Retina (tissue), 1 donor: Measurements from ENCODE around the gene LCA5.
"Not testable (repeated sequence)": the region's sequence is repeated elsewhere in the genome, so short reads cannot be mapped to it uniquely, and the experiment has no call there.

ENCODE experiments used
- DNase-seq: peaks from one replicate; pipeline ENCODE4 v3.0.0-alpha.2; 2016

The LCA5 gene

DNA sequence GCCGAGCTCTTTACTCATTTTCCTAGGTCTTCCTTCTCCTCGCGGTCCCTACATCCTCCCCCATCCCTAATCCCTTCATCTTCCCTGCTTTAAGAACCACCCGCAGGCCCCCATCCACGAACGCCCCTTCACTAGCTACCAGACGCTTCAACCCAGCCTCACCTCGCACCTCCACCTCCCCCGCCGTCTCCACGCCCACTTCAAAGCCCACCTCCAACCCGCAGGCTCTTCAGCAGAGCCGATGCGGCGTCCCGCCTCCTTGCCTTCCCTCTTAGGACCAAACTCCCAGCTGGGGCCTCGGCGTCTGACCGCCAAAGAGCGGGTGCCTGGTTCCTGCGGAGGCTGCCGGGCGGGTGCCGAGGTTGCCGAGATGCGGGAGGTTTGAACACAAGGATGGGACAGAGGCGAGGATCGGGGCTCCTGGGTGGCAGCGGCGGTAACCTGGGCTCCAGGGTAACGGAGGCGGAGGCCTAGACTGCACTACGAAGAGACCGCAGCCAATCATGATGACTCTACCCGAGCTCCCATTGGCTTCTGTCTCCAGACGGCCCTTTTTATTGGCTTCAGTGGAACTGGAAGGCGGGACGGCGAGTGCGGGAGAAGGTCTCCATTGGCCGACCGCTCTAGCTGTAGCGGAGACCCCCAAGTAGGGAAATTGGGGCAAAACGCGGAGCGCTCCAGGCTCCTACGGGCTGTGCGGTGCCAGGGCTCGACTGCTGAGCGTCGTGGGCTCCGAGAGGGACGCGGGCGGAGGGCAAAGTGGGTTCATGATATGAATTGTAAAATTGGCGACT lies at the start of gene LCA5:
LCA5 (minus strand) TSS at position 477 of the 794 bp plus-strand sequence. CDS start 18,536 bp downstream, outside the sequence.
- DNase-seq: peak; percentile 98

DNA sequence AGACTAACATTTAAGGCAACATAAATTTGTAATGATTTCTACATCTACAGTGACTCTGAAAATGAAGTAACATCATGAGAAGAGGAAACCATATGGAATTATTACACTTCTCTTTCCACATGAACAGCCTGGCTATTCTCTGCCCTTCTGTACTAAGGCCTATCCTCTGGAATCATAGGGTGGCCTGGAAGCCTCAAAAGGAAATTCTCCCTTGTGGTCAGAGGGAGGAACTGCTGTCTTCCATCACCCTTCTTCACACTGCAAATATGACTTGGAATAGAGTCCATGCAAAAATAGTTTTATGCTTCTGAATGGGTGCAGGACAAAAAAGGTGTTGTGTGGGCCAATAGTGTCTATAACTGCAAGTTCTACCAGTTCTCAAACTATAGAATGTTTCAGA lies 49.3 kb upstream of the LCA5 start:
- no peak for DNase-seq

GRCh38 chr6:79584332-79584731 lies 47.1 kb upstream of the LCA5 start:
- DNase-seq: no peak

DNA sequence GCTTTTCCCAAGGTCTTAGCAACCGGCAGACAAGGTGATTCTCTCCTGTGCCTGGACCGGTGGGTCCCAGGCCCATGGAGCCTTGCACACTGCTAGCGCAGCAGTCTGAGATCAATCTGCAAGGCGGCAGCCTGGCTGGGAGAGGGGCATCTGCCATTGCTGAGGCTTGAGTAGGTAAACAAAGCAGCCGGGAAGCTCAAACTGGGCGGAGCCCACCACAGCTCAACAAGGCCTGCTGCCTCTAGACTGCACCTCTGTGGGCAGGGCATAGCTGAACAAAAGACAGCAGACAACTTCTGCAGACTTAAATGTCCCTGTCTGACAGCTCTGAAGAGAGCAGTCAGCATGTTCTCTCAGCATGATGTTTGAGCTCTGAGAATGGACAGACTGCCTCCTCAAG lies 40.7 kb upstream of the LCA5 start:
- DNase-seq: not testable (repeated sequence)

DNA sequence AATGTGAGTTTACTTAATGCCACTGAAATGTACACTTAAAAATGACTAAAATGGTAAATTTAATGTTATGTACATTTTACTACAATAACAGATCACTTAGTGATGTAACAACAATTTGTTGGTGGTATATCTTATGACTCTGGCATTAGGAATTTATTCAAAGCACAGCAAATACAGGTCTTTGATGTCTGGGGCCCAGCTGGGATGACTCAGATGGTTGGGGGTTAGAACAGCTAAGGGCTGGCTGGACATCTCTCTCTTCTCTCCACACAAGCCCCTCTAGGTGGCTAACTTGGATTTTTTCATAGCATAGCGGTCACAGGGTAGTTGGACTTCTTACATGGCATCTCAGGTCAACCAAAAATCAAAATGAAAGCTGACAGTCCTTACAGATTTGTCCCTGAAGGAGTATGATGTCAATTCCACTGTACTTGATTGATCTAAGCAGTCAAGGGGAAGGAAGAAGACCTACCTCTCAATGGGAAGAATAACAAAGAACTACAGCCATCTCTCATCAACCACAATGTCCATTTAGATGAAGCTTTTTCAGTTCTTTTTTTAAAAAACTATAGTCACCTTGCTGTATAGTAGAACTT lies 37.5 kb upstream of the LCA5 start:
- peak; percentile 53 for DNase-seq

GRCh38 chr6:79574174-79574573 lies 36.9 kb upstream of the LCA5 start:
- peak; percentile 10 for DNase-seq

DNA sequence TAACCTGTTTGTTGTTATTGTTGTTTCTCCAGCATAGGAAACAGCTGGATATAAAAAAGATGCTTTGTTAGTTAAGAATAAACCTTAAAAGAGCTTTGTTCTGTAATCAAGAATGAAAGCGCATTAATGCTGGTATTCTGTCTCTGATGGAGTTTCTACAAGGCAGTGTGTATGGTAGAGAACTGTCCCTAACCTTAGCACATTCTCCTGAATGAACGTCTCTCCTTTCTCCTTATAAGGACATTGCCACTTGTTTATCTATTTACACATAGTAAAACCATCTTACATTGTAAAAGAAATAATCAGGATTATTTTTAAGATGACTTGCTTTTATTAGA lies 33.8 kb upstream of the LCA5 start:
- DNase-seq: no peak

DNA sequence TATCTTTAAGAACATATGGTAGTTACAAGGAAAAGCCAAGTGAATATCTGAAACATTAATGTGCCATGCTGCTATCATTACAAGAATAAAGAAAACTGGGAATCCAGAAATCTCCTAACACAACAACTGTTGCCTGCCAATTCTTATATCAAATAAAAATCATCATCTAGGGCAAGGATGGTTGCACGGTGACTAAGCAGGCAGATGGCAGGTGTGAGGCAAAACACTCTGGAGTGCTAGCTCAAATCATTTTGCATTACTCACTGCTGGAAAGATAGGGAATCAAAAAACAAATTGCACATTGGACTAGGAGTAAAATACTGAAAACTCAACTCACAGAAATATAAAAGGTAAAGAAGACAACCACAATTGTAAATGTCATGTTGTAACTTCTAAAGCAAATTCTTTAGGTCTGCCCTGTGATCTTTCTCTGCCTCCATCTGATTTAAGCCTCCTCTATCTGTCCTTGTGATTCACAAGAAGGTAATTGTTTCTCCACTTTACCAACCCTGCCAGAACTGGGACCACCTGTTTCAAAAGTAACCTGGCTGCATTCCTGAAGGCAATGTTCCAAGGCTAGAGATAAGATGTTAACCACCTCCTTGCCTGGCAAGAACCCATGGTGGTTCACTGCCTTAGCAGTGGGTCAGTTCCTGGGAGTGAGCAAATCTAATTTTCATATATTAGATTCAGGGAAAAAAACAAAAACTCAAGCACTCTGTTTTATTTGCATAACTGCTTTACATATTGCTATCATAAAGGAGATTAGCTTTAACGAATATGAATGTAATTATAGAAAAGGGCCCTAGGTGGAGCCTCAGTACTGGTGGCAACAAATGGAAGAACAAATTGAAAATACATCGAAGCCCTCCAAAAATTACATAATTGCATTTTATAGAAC lies 33.1 kb upstream of the LCA5 start:
- peak; percentile 64 for DNase-seq

DNA sequence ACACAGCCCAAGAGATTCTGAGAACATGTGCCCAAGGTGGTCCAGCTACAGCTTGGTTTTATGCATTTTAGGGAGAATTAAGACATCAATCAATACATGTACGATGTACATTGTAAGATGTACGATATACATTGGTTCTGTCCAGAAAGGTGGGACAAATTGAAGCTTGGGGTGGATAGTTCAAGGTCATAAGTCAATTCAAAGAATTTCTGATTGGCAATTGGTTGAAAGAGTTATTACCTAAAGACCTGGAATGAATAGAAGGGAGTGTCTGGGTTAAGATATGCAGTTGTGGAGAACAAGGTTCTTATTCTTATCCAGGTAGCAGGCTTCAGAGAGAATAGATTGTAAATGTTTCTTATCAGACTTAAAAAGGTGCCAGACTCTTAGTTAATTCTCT lies 31.8 kb upstream of the LCA5 start:
- DNase-seq: no peak

- no peak for DNase-seq
Measured at GRCh38 chr6:79564636-79565035, 27.4 kb upstream of the LCA5 start.

GRCh38 chr6:79559706-79560105 lies 22.5 kb upstream of the LCA5 start:
- DNase-seq: no peak

DNA sequence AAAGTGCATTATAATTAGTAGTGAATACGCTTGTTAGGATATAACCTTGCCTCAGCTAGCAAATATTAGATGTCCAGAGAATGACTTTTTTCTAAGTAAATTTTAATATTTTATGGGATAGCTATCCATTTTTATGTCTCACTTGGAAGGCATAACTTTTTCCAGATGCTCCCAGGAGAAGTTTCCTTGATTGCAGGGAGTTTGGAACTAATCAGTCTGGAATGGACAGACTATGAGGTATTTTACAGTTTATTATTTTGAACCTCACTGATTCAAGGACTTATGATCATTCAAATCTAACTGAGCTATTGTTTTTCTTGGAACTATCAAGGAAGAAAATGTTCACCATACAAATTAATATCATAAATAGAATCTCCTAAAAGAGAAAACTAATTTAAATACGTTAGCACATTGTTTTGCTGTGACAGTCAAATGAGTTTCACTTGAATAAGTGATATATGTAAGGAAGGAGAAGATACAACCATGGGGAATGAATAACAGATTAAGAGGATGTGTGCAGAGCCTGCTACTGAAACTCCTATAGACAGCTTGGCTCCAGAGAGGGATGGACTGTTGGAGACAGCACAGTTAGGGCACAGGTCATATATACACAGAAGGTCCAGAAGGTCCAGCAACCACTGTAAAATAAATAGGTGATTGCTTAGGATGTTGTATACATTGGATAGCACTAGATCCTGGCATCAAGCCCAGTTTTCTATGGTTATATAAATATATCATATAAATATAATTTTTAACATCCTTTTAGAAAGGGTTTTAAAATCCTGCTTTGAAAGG lies 20.6 kb upstream of the LCA5 start:
- no peak for DNase-seq

DNA sequence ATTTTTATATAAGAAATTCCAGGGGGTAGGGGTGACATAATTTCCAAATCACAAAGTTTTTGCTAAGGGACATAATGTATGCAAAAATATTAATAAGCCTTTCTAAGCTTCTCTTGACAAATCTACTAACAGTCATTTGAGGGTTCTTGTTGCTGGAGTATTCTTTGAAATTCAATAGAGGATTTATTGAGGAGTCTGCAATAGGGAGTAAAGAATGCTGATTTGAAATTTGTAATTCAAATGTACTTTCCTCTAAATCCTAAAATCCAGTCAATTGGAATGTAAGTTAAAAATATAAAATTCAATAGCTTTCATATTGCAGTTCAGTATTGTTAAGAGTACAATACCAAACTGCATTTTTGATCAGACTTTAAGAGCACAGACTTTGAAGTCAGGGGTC lies 17.1 kb upstream of the LCA5 start:
- DNase-seq: no peak

GRCh38 chr6:79551401-79551800 lies 14.2 kb upstream of the LCA5 start:
- DNase-seq: no peak

DNA sequence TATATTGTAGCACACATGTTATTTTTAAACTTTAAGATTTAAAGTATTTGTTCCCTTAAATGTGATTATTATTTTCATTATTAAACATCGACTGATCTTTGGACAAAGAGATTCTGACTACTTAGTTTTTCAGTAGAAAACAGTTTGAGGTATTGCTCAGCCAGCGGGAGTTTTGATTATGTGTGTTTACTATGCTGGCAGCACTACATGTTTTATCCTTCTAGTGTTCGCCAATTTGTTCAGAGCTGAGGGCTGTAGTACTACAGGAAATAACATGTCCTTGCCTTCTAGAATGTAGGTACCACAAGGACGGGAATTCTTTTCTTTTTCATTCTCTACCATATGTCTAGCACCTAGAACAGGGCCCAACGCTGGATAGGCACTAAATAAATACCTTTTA lies 11.1 kb upstream of the LCA5 start:
- DNase-seq: no peak

DNA sequence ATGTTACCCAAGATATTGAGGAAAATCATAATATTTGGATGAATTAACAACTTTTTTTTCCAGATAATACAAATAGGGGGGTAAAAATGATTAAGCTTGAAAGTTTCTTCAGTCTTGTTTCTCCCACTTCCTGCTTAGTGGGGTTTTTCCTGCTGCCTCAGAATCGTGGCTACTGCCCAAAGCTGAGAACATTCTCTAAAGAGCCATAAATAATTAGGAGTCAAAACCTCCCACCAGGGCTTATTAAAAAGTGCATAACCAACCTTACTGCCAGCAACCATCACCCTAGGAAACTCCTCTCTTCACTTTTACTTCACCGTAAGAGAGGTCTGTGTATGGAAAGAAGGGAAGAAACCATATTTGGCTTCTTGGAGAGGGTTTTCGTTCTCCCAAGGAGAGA lies 9.0 kb upstream of the LCA5 start:
- DNase-seq: no peak

- peak; percentile 82 for DNase-seq
Measured at GRCh38 chr6:79544939-79545450, 7.8 kb upstream of the LCA5 start.

- no peak for DNase-seq
Measured at GRCh38 chr6:79544299-79544927, 7.2 kb upstream of the LCA5 start.

- no peak for DNase-seq
Measured at GRCh38 chr6:79543886-79544285, 6.7 kb upstream of the LCA5 start.

DNA sequence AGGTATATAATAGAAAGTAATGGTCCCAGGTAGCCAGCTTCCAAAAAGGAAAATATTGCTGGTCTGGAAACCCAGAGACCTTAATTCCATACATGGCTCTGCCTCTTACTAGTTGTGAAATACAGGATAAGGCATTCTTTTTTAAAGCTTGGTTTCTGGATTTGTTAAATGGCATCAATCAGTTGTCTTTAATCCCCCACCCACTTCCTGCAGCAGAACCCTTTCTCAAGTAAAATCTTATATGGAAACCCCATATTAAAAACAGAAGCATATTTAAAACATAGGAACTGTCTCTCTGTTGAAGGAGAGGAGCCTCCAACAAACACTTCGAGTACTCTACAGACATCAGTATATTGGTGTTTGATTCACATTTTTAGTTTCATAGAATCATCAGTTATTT lies 6.2 kb upstream of the LCA5 start:
- DNase-seq: no peak

DNA sequence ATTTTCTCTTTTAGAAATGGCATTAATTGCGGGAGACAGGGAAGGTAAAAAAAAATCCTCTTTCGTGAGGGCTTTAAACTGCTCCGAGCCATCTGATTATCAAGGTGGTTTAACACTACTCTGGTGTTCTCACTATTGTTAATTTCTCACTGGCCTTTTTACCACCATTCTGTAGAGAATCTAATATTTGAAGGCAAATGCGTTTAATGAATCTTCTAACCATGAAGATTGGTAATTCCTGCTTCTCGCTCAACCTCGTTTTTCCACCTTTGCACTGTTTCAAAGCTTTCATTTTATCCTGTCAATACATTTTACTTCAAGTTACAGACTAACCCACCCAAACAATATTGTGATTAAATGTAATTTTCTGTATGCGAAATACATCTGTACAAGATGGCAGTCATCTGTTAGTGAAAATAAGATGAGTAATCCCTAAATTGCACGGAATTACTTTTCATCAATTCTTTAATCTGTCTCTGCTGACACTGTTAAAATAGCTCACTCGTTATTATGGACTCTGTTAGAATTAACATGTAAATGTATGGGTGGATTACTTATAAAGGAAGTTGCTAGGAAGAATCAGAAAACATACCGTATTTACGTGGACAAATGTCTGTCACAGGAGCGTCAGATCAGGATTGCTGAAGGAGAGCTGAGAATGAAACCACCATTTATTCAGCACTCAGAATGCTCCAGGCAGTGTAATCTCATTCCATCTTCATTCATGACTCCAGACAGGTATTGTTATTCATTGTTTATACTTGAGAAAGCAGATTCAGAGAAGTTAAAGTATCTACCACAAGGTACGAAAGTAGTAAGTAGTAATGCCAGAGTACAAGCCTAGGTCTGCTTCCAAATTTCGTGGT lies 1.1 kb upstream of the LCA5 start:
- peak; percentile 32 for DNase-seq
